AG10803 (cell line): ENCODE data around the gene CCN6.

ENCODE experiments used
- DNase-seq: peaks from one replicate; pipeline ENCODE4 v3.0.0; 2010; ENCODE audit warnings: low read depth
- H3K4me3 ChIP-seq: 2 replicates; pipeline ENCODE4 v1.5.1; 2011; ENCODE audit warnings: mild to moderate bottlenecking, low read length, control low read depth
- TF ChIP-seq, protein P1 (sequence below): conservative IDR thresholded peaks from 2 replicates; pipeline ENCODE4 v1.5.1; 2011; ENCODE audit warnings: mild to moderate bottlenecking, low read length, control low read depth, inconsistent platforms

CCN6 gene

GRCh38 chr6:112033791-112034615, 19.9 kb upstream of the CCN6 start:
- H3K4me3 ChIP-seq = no peak overlapping the region
- DNase-seq = no peak
- TF ChIP-seq, protein P1, sequence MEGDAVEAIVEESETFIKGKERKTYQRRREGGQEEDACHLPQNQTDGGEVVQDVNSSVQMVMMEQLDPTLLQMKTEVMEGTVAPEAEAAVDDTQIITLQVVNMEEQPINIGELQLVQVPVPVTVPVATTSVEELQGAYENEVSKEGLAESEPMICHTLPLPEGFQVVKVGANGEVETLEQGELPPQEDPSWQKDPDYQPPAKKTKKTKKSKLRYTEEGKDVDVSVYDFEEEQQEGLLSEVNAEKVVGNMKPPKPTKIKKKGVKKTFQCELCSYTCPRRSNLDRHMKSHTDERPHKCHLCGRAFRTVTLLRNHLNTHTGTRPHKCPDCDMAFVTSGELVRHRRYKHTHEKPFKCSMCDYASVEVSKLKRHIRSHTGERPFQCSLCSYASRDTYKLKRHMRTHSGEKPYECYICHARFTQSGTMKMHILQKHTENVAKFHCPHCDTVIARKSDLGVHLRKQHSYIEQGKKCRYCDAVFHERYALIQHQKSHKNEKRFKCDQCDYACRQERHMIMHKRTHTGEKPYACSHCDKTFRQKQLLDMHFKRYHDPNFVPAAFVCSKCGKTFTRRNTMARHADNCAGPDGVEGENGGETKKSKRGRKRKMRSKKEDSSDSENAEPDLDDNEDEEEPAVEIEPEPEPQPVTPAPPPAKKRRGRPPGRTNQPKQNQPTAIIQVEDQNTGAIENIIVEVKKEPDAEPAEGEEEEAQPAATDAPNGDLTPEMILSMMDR = no peak

DNA sequence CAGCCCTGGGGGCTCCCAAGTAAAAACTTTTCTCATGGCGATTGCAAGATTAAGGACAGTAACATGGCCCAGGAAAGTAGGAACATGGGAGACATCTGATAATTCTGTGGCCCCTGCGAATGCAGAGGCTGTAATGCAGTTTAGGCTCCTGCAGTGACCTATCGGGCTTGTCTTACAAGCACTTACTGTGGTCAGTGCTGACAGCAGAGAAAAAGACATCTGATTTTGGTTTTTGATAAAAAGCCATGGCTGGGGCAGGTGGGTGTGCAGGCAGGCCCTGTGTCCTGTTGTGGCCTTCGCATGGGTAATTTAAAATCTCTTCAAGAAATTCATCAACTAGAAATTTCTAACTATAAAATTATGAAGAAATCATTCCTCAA, 19.3 kb upstream of the CCN6 start:
- TF ChIP-seq, protein P1 = no peak
- H3K4me3 ChIP-seq = no peak overlapping the region
- no peak for DNase-seq

DNA sequence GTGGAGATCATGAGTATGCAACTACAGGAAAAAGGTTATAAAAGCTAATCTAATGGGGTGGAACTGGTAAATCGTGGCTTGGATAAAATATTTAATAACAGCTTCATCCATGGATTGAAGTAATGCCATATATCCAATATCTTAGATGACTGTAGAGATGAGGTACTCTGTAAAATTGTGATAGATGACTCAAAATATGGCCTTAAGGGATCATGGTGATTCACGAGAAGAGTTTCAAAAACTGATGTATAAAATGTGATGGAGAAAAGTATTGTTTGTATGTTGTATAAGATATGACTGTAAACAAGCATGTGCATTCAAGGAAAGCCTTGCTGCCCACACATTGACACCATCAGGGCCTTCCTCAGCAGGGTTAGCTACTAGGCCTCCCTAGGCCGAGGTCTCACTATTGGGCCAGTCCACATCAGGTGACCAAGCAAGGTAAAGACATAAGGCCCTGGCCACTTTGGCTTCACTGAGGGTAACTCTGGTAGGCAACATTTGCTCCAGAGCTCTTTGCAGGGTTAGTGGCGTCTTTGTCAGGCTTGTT, 17.7 kb upstream of the CCN6 start:
- no peak for DNase-seq
- TF ChIP-seq, protein P1 = no peak

GRCh38 chr6:112037783-112038216, 16.1 kb upstream of the CCN6 start:
- TF ChIP-seq, protein P1 = no peak; the same call in 1 of the 2 replicates
- DNase-seq = peak; percentile 98
- peak overlapping the region; percentile 25 for H3K4me3 ChIP-seq

More for the DNA sequence above, 17.7 kb upstream of the CCN6 start:
- H3K4me3 ChIP-seq = no peak overlapping the region

DNA sequence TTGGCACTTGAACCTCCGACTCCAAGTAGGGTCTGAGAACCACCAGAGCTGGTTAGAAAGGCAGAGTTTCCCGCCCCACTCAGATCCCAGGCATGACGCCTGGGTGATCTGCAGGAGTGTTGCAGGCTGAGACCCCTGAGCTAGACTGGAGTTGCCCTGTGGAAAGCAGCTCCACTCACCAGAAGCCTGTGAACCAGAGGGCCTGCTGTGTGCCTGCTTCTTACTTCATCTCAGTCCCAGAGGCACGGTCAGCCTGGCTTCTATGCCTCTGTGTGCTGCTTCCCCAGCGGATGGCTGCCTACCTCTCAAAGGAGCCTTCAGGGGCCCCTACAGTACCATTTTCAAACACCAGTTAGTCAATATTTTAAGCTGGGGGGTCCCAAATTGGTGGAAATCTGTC, 15.6 kb upstream of the CCN6 start:
- H3K4me3 ChIP-seq = peak overlapping the region; percentile 25
- peak; percentile 54 for DNase-seq
- TF ChIP-seq, protein P1 = no peak

DNA sequence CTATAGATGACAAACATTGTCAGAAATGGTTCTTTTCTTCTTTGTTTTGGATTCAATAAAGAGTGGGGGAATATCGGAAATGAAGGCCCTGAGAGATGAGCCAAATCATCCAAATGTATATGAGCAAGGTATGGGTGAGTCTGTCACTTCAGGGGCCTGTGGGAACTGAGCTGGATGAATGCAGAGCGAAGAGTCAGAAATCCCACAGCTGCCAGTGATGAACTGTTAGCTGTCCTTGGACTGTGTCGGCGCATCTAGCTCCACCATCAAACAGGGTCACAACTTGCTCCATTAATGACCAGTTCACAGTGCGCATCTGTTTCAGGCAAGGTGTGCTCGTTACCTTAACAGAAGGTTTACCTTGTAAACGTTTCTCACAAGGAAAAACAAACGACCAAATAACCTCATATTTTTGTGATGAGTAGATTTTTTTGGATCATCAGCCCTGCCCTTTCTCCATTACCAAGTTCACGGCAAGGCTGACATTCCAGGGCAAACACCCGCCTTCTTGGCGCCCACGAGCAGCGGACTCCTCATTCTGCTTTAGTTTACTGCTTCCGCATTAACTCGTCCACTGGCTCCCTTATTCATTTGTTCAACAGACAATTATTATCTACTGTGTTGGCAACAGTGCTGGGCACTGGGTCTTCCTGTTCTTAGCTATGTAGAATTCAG, 15.0 kb upstream of the CCN6 start:
- no peak overlapping the region for H3K4me3 ChIP-seq
- DNase-seq = peak; percentile 74
- TF ChIP-seq, protein P1 = no peak
